ENCODE measurements around the gene CUL4B.

Gene CUL4B

GRCh38 chrX:120559804-120560203, 958 bp downstream of the CUL4B start:
- TF ChIP-seq CTCF (IDR thresholded peaks at IDR 0.05; ENCODE audit: low read depth, low read length, missing control alignments): no peak
- peak overlapping the region; percentile 58 for H3K4me3 ChIP-seq (ENCODE audit: low read depth, low read length)
- DNase-seq (ENCODE audit: low read depth): no peak

- TF ChIP-seq CTCF (IDR thresholded peaks at IDR 0.05; ENCODE audit: low read depth, low read length, missing control alignments): no peak
- DNase-seq (ENCODE audit: low read depth): no peak
- H3K4me3 ChIP-seq (ENCODE audit: low read depth, low read length): no peak overlapping the region
These were observed 4.5 kb downstream of the CUL4B start for GRCh38 chrX:120556251-120556650.

- TF ChIP-seq CTCF (IDR thresholded peaks at IDR 0.05; ENCODE audit: low read depth, low read length, missing control alignments): no peak
- no peak overlapping the region for H3K4me3 ChIP-seq (ENCODE audit: low read depth, low read length)
- no peak for DNase-seq (ENCODE audit: low read depth)
These were observed 11.0 kb downstream of the CUL4B start for GRCh38 chrX:120549483-120550452.

GRCh38 chrX:120536061-120536460, 24.7 kb downstream of the CUL4B start:
- DNase-seq (ENCODE audit: low read depth): no peak
- no peak overlapping the region for H3K4me3 ChIP-seq (ENCODE audit: low read depth, low read length)
- no peak for TF ChIP-seq CTCF (IDR thresholded peaks at IDR 0.05; ENCODE audit: low read depth, low read length, missing control alignments)

GRCh38 chrX:120534413-120535205, 26.2 kb downstream of the CUL4B start:
- no peak for DNase-seq (ENCODE audit: low read depth)
- TF ChIP-seq CTCF (IDR thresholded peaks at IDR 0.05; ENCODE audit: low read depth, low read length, missing control alignments): no peak
- H3K4me3 ChIP-seq (ENCODE audit: low read depth, low read length): no peak overlapping the region

- H3K4me3 ChIP-seq (ENCODE audit: low read depth, low read length): no peak overlapping the region
- DNase-seq (ENCODE audit: low read depth): no peak
- no peak for TF ChIP-seq CTCF (IDR thresholded peaks at IDR 0.05; ENCODE audit: low read depth, low read length, missing control alignments)
These were observed 37.9 kb downstream of the CUL4B start for GRCh38 chrX:120522820-120523219.

All from GM12864 (cell line).